OCI-LY7 (cell line): ENCODE results near the gene CYP2A7. TPM values are rescaled to one million over a fixed set of nuclear protein-coding genes. Genes with fewer than 3 reads are reported as not detected.
"Not testable (repeated sequence)": the region's sequence is repeated elsewhere in the genome, so short reads cannot be mapped to it uniquely, and the experiment has no call there.

Experiments used
- BruUV-seq: library from RNA; stranded (reverse); fragments of 400-500 nt; replicated peaks from 2 replicates; lab custom pipeline; 2021; lab: Mats Ljungman, UMichigan
- CTCF ChIA-PET: fragments of 300-600 bp; sonication (Branson Sonifier 250); formaldehyde crosslinking; loops from one replicate; lab custom pipeline; 2022; ENCODE audit warnings: antibody characterized with exemption; ENCODE audit not compliant: unreplicated experiment; lab: Charles Lee
- POLR2A ChIA-PET: fragments of 300-600 bp; sonication (Branson Sonifier 250); formaldehyde crosslinking; loops from one replicate; lab custom pipeline; 2022; ENCODE audit warnings: antibody characterized with exemption; lab: Charles Lee
- DNase-seq: peaks from one replicate; pipeline ENCODE4 v3.0.0-alpha.2; 2015; ENCODE audit warnings: low spot score
- H2AFZ ChIP-seq: fragments of 200-600 bp; sonication (generic), shearing (Covaris generic); 2 replicates; pipeline ENCODE4 v1.6.1; 2014; ENCODE audit warnings: mild to moderate bottlenecking, antibody characterized with exemption, low read length, moderate library complexity
- H3K27ac ChIP-seq: fragments of 200-600 bp; sonication (generic); 2 replicates; pipeline ENCODE4 v1.5.1; 2014; ENCODE audit warnings: mixed run types, low read depth, mild to moderate bottlenecking, moderate library complexity, low read length, inconsistent platforms; ENCODE audit not compliant: poor library complexity, severe bottlenecking
- H3K36me3 ChIP-seq: fragments of 200-600 bp; sonication (generic); 2 replicates; pipeline ENCODE4 v1.6.1; 2014; ENCODE audit warnings: mild to moderate bottlenecking, antibody characterized with exemption, low read length, moderate library complexity, mixed read lengths; ENCODE audit not compliant: insufficient read depth
- H3K4me1 ChIP-seq: fragments of 200-600 bp; sonication (generic); 2 replicates; pipeline ENCODE4 v1.5.1; 2014; ENCODE audit warnings: mild to moderate bottlenecking, low read length; ENCODE audit not compliant: insufficient read depth, poor library complexity, severe bottlenecking
- H3K4me2 ChIP-seq: fragments of 200-600 bp; sonication (generic); 2 replicates; pipeline ENCODE4 v1.6.1; 2014; ENCODE audit warnings: mild to moderate bottlenecking, low read length
- H3K4me3 ChIP-seq: fragments of 200-600 bp; sonication (generic); 2 replicates; pipeline ENCODE4 v1.5.1; 2014; ENCODE audit warnings: mild to moderate bottlenecking, low read depth, low read length; ENCODE audit not compliant: poor library complexity, severe bottlenecking
- H3K79me2 ChIP-seq: fragments of 200-600 bp; sonication (generic); 2 replicates; pipeline ENCODE4 v1.6.1; 2016; ENCODE audit warnings: low read depth, mild to moderate bottlenecking, low read length, moderate library complexity, mixed read lengths; ENCODE audit not compliant: insufficient read depth
- H3K9me2 ChIP-seq: fragments of 200-600 bp; sonication (generic); 2 replicates; pipeline ENCODE4 v1.6.1; 2016; ENCODE audit warnings: mild to moderate bottlenecking, low read length, mixed read lengths; ENCODE audit not compliant: insufficient read depth
- H3K9me3 ChIP-seq: fragments of 200-600 bp; sonication (generic); 2 replicates; pipeline ENCODE4 v1.6.1; 2014; ENCODE audit warnings: mild to moderate bottlenecking, mixed run types, low read length, mixed read lengths
- H4K20me1 ChIP-seq: fragments of 200-600 bp; sonication (generic); 2 replicates; pipeline ENCODE4 v1.6.1; 2014; ENCODE audit warnings: mild to moderate bottlenecking, antibody characterized with exemption, low read length, moderate library complexity, mixed read lengths; ENCODE audit not compliant: insufficient read depth
- EZH2phosphoT487 ChIP-seq: fragments of 200-600 bp; sonication (generic); IDR thresholded peaks from 2 replicates; pipeline ENCODE4 v1.6.1; 2018; ENCODE audit warnings: low read depth, borderline replicate concordance, mild to moderate bottlenecking, mixed run types, antibody characterized with exemption, low read length, moderate library complexity, mixed read lengths
- intact Hi-C: fragments of 100-400 bp; cut with micrococcal nuclease; formaldehyde crosslinking; loops from one replicate; pipeline ENCODE4 v1.10.0; 2022; ENCODE audit not compliant: unreplicated experiment
- total RNA-seq, 2 experiments: library from RNA; depleted of rRNA in 1 of 2; stranded (reverse); fragments of >200 nt in 1 of 2; shearing (Covaris generic) in 1 of 2; gene quantifications; 2 replicates each; pipeline ENCODE4 v1.2.3, GENCODE V29; 2014 to 2022
- TF ChIP-seq, protein P1 (sequence below): fragments of 200-600 bp; sonication (generic); conservative IDR thresholded peaks from 2 replicates; pipeline ENCODE4 v1.5.1; 2014; ENCODE audit warnings: mild to moderate bottlenecking, antibody characterized with exemption, low read length, moderate library complexity, mixed read lengths

Gene CYP2A7
- total RNA-seq, 2 experiments from 2014 or later = not detected

DNA sequence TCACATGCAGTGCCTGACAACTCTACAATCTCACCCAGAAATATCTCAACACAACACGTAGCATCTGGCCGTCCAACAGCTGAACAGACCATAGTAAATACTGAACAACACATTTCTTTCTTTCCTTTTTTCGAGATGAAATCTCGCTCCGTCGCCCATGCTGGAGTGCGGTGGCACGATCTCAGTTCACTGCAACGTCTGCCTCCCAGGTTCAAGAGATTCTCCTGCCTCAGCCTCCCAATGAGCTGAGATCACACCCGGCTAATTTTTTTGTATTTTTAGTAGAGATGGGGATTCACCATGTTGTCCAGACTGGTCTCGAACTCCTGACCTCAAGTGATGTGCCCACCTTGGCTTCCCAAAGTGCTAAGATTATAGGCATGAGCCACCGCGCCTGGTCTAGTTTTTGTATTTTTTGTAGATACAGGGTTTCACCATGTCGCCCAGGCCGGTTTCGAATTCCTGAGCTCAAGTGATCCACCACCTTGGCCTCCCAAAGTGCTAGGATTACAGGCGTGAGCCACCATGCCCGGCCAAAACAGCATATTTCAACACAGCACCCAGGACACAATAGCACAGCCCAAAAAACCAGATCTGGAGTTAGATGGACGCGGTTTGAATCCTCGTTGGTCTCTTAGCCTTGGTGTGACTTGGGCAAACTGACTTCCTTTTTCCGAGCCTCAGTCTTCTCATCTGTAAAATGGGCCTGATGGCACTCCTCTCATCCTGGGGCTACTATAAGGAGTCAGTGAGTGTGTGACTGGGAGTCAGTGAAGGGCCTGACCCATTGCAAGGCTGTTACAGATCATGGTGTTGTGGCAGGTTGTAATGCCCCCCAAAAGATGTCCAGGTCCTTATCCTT lies 54.4 kb downstream of the CYP2A7 start:
- ChIA-PET POLR2A (no interaction called here), CTCF (no interaction called here)
- no peaks in the 10 kb centered on the region for H3K79me2 ChIP-seq
- no peaks in the 10 kb centered on the region for H3K9me3 ChIP-seq
- no peaks in the 10 kb centered on the region for H3K36me3 ChIP-seq
- H3K9me2 ChIP-seq = no peaks in the 10 kb centered on the region
- peaks cover 5% of the 10 kb centered on the region for H3K4me1 ChIP-seq
- intact Hi-C loops = no loop called here
- H3K27ac ChIP-seq = no peak overlapping the region
- no peaks in the 10 kb centered on the region for H4K20me1 ChIP-seq
- no peak overlapping the region for H3K4me3 ChIP-seq
- no TSS peak for BruUV-seq
- H3K4me2 ChIP-seq = no peak overlapping the region
- H2AFZ ChIP-seq = no peak overlapping the region
- TF ChIP-seq EZH2phosphoT487 = no peak
- TF ChIP-seq, protein P1, sequence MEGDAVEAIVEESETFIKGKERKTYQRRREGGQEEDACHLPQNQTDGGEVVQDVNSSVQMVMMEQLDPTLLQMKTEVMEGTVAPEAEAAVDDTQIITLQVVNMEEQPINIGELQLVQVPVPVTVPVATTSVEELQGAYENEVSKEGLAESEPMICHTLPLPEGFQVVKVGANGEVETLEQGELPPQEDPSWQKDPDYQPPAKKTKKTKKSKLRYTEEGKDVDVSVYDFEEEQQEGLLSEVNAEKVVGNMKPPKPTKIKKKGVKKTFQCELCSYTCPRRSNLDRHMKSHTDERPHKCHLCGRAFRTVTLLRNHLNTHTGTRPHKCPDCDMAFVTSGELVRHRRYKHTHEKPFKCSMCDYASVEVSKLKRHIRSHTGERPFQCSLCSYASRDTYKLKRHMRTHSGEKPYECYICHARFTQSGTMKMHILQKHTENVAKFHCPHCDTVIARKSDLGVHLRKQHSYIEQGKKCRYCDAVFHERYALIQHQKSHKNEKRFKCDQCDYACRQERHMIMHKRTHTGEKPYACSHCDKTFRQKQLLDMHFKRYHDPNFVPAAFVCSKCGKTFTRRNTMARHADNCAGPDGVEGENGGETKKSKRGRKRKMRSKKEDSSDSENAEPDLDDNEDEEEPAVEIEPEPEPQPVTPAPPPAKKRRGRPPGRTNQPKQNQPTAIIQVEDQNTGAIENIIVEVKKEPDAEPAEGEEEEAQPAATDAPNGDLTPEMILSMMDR = no peak
- no peak for DNase-seq

DNA sequence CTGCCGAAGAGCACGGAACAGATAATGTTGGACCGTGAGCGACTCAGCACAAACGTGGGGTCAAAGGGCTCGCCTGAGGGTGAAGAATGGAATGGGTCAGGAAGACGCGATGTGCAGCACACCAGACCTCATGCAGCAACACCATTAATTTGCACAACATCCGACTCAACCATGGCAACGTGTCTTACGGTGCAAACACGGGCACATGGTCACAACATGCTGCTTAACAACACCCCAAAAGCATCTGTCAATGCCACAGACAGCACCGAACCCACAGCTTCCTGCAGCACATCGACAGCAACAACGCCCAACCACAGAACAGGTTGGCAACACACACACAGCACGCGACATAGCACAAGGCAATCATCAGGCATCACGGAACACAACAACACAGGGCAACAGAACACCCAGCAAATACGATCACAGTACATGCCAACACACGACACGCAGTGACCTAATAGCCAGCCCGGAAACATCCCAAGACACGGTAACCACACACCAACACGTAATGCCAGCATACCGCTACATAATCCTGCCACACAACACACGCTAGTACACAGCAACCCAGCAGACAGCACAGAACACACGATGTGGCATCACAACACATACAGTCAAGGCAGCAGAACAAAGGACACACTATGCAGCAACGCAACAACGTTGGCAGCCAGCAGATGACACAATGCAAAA lies 55.2 kb downstream of the CYP2A7 start:
- H3K4me2 ChIP-seq, H3K79me2 ChIP-seq, H3K4me3 ChIP-seq, H3K27ac ChIP-seq, H3K4me1 ChIP-seq, DNase-seq, intact Hi-C loops, H2AFZ ChIP-seq, H3K36me3 ChIP-seq, POLR2A ChIA-PET, H3K9me2 ChIP-seq, H4K20me1 ChIP-seq, H3K9me3 ChIP-seq, CTCF ChIA-PET: not testable (repeated sequence)
- TSS peak; percentile 41 for BruUV-seq

DNA sequence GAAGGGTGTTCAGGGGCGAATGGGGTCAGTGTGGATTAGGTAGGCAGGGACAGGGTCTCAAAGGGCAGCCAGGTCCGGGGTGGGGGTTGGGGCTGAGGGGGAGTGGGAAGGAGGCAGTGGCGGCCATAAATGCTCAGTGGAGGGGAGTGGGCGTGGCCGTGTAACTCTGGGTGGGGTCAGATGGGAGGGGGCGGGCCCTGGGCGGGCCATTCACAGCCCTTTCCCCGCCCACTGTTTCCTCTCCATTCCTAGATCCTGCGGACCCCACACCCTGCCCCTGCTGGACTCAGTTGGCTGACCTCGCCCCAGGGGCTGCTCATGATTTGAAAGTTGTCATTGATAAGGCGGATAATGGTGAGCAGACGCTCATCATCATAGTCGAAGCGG lies 55.7 kb downstream of the CYP2A7 start:
- H4K20me1 ChIP-seq, H3K79me2 ChIP-seq, CTCF ChIA-PET, intact Hi-C loops, H3K9me2 ChIP-seq, H3K4me2 ChIP-seq, H3K4me3 ChIP-seq, DNase-seq, BruUV-seq, H3K9me3 ChIP-seq, H3K27ac ChIP-seq, H3K4me1 ChIP-seq, H2AFZ ChIP-seq, H3K36me3 ChIP-seq, POLR2A ChIA-PET: not testable (repeated sequence)

DNA sequence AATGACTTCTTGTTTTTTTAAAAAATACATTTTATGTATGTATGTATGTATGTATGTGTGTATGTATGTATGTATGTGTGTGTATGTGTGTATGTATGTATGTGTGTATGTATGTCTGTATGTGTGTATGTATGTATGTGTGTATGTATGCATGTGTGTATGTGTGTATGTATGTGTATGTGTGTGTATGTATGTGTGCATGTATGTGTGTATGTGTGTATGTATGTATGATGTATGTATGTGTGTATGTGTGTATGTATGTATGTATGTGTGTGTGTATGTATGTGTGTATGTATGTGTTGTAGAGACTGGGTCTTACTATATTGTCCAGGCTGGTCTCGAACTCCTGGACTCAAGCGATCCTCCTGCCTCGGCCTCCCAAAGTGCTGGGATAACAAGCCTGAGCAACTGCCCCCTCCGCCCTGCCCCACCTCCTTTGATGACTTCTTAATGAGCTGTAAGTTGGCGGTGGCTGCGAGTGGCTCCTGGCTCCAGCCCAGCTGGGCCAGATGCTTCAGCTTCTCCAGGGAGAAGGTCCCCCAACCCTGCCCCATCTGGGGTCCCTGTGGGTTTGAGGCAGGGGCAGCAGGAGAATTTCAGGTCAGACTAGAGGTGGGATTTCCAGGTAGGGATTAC lies 56.5 kb downstream of the CYP2A7 start:
- CTCF ChIA-PET, H3K79me2 ChIP-seq, H3K9me3 ChIP-seq, H2AFZ ChIP-seq, intact Hi-C loops, BruUV-seq, H3K4me1 ChIP-seq, DNase-seq, H3K36me3 ChIP-seq, H3K9me2 ChIP-seq, H3K4me3 ChIP-seq, H3K27ac ChIP-seq, POLR2A ChIA-PET, H3K4me2 ChIP-seq, H4K20me1 ChIP-seq: not testable (repeated sequence)
